Measurements from ENCODE around the gene DUSP12.
"Not testable (repeated sequence)": the region's sequence is repeated elsewhere in the genome, so short reads cannot be mapped to it uniquely, and the experiment has no call there.

DUSP12 gene

GRCh38 chr1:161737625-161738024 lies 12.0 kb upstream of the DUSP12 start:
- H3K36me3 Mint-ChIP-seq = no peaks in the 10 kb centered on the region
- H3K27me3 Mint-ChIP-seq = no peaks in the 10 kb centered on the region
- H3K9me3 Mint-ChIP-seq = no peaks in the 10 kb centered on the region
- H3K27ac Mint-ChIP-seq = peak overlapping the region; percentile 94
- ATAC-seq = no peak
- H3K4me3 Mint-ChIP-seq = no peak overlapping the region
- peaks cover 51% of the 10 kb centered on the region for H3K4me1 Mint-ChIP-seq

DNA sequence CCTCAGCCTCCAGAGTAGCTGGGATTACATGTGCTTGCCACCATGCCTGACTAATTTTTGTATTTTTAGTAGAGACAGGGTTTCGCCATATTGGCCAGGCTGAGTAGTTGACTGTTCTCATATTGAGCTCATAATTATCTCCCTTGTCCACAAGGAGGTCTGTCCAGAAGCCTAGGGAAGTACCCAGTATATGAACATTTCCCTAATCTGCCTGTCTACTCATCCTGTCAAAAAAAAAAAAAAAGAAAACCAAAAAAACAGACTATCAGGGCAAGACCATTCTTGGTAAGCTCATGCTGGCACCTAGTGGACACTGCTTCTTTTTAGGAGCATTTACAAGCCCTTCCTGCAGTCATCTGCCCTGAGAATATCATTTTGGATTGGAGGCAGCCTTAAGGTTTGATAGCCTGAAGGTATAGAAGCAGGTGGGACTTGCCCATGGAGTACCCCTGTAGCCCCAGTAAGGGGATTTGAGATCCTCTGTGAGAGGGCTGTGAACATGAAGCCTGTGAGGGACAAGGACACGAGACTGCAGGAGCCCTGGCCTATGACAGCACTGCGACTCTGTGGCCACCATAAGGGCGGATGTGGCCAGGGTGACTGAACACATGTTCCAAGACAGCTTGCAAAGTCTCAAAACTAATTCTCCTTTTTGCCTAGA lies 10.8 kb upstream of the DUSP12 start:
- Mint-ChIP-seq H3K27me3 (no peaks in the 10 kb centered on the region), H3K36me3 (no peaks in the 10 kb centered on the region), H3K4me1 (peaks cover 55% of the 10 kb centered on the region), H3K9me3 (no peaks in the 10 kb centered on the region), H3K27ac (peak overlapping the region; percentile 94), H3K4me3 (peak overlapping the region; percentile 40)
- peak; percentile 91 for ATAC-seq

- peak overlapping the region; percentile 40 for H3K4me3 Mint-ChIP-seq
- ATAC-seq = peak; percentile 82
- H3K36me3 Mint-ChIP-seq = no peaks in the 10 kb centered on the region
Observed at GRCh38 chr1:161739865-161740566, 9.6 kb upstream of the DUSP12 start.

GRCh38 chr1:161740921-161741320 lies 8.7 kb upstream of the DUSP12 start:
- Mint-ChIP-seq H3K4me3 (peak overlapping the region; percentile 20), H3K9me3 (no peaks in the 10 kb centered on the region), H3K27me3 (no peaks in the 10 kb centered on the region), H3K36me3 (no peaks in the 10 kb centered on the region), H3K4me1 (peaks cover 67% of the 10 kb centered on the region), H3K27ac (peak overlapping the region; percentile 94)
- ATAC-seq = no peak

More at GRCh38 chr1:161739865-161740566, 9.6 kb upstream of the DUSP12 start:
- Mint-ChIP-seq H3K4me1 (peaks cover 67% of the 10 kb centered on the region), H3K9me3 (no peaks in the 10 kb centered on the region), H3K27ac (peak overlapping the region; percentile 94), H3K27me3 (no peaks in the 10 kb centered on the region)

DNA sequence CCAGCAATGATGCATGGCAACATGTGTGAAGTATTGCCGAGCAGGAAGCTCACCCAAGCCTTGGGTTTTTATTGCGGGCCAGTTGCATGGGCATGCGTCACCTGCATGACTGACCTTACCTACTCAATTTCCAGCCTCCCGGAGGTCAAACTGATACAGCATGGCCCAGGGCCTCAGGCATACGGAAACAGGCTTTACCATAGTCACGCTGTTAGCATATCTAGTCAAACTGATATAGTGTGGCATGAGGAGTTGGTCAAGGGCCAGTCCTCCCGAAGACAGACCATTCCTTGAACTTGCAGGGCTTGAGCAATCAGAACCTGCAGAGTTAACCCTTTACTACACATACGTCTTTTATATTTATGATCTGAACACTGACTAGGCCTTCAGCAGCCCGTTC lies 6.4 kb upstream of the DUSP12 start:
- Mint-ChIP-seq H3K4me1 (peaks cover 68% of the 10 kb centered on the region), H3K27me3 (no peaks in the 10 kb centered on the region), H3K27ac (no peak overlapping the region), H3K4me3 (no peak overlapping the region), H3K36me3 (no peaks in the 10 kb centered on the region), H3K9me3 (no peaks in the 10 kb centered on the region)
- no peak for ATAC-seq

- Mint-ChIP-seq H3K4me3 (peak overlapping the region; percentile 46), H3K36me3 (no peaks in the 10 kb centered on the region), H3K9me3 (no peaks in the 10 kb centered on the region), H3K27ac (peak overlapping the region; percentile 43), H3K27me3 (no peaks in the 10 kb centered on the region), H3K4me1 (peaks cover 61% of the 10 kb centered on the region)
- peak; percentile 40 for ATAC-seq
Observed at GRCh38 chr1:161747801-161748200, 1.8 kb upstream of the DUSP12 start.

DNA sequence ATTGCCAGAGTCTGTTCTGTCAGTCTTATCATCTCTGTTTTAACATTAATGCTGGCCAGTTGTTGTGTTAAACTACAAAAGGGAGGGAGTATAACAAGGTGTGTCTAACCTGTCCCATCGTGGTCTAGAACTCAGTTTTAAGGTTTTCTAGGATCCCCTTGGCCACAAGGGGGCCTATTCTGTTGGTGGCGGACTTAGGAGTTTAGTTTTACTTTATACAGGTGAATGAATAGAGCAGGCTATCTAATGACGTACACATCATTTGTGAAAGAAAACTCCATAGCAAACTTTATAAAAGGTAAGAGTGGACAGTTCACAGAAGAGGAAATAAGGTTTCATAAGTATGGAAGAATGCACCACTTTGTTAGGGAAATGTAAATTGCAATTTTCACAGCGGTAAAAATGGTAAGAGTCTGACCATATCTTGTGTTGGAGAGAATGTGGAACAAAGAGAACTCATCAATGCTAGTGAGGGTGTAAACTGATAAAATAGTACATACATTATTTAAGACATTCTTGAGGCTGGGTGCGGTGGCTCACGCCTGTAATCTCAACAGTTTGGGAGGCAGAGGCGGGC lies 14.0 kb downstream of the DUSP12 start:
- H3K36me3 Mint-ChIP-seq = peaks cover 6% of the 10 kb centered on the region
- H3K9me3 Mint-ChIP-seq = no peaks in the 10 kb centered on the region
- H3K27ac Mint-ChIP-seq = peak overlapping the region; percentile 56
- peak; percentile 51 for ATAC-seq
- H3K27me3 Mint-ChIP-seq = no peaks in the 10 kb centered on the region
- peak overlapping the region; percentile 53 for H3K4me3 Mint-ChIP-seq
- peaks cover 39% of the 10 kb centered on the region for H3K4me1 Mint-ChIP-seq

GRCh38 chr1:161766102-161766981 lies 16.8 kb downstream of the DUSP12 start, which contains the start of gene ATF6:
TSS of gene ATF6 (plus strand) at chr1:161766320. CDS start at chr1:161766361, 41 bp downstream.
- H3K9me3 Mint-ChIP-seq = no peaks in the 10 kb centered on the region
- H3K27ac Mint-ChIP-seq = peak within 1 kb of the TSS; percentile 88
- peak; percentile 87 for ATAC-seq
- H3K4me1 Mint-ChIP-seq = peaks cover 47% of the 10 kb centered on the region
- no peaks in the 10 kb centered on the region for H3K36me3 Mint-ChIP-seq
- peak within 1 kb of the TSS; percentile 96 for H3K4me3 Mint-ChIP-seq
- no peaks in the 10 kb centered on the region for H3K27me3 Mint-ChIP-seq

GRCh38 chr1:161768461-161768860 lies 18.9 kb downstream of the DUSP12 start:
- Mint-ChIP-seq H3K9me3 (no peaks in the 10 kb centered on the region), H3K36me3 (no peaks in the 10 kb centered on the region), H3K27me3 (no peaks in the 10 kb centered on the region), H3K4me3 (no peak overlapping the region), H3K27ac (no peak overlapping the region), H3K4me1 (peaks cover 33% of the 10 kb centered on the region)
- no peak for ATAC-seq

DNA sequence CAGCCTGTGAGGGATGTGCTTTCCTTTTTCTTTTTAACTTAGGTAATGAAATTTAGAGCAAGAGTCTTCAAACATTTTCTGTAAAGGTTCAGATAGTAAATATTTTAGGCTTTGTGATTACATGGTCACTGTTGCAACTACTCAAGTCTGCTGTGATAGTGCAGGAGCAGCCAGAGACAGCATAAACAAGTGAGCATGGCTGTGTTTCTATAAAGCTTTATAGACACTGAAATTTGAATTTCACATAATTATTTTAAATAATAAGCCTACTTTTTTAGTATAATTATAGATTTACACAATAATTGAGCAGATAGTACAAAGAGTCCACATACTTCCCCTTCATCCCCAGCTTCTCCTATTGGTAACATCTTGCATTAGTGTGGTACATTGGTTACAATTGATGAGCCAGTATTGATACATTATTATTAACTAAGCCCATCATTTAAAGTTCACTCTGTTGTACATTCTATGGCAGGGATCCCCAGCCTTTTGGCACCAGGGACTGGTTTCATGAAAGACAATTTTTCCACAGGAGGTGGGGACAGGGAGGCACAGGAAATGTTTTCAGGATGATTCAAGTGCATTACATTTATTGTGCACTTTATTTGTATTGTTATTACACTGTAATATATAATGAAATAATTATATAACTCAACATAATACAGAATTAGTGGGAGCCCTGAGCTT lies 19.5 kb downstream of the DUSP12 start:
- Mint-ChIP-seq H3K27me3 (no peaks in the 10 kb centered on the region), H3K36me3 (no peaks in the 10 kb centered on the region), H3K27ac (no peak overlapping the region), H3K4me1 (peaks cover 26% of the 10 kb centered on the region), H3K9me3 (no peaks in the 10 kb centered on the region), H3K4me3 (no peak overlapping the region)
- ATAC-seq = no peak

GRCh38 chr1:161769673-161770045 lies 20.1 kb downstream of the DUSP12 start:
- H3K36me3 Mint-ChIP-seq, H3K27ac Mint-ChIP-seq, ATAC-seq, H3K27me3 Mint-ChIP-seq, H3K9me3 Mint-ChIP-seq, H3K4me3 Mint-ChIP-seq: not testable (repeated sequence)
- peaks cover 26% of the 10 kb centered on the region for H3K4me1 Mint-ChIP-seq

DNA sequence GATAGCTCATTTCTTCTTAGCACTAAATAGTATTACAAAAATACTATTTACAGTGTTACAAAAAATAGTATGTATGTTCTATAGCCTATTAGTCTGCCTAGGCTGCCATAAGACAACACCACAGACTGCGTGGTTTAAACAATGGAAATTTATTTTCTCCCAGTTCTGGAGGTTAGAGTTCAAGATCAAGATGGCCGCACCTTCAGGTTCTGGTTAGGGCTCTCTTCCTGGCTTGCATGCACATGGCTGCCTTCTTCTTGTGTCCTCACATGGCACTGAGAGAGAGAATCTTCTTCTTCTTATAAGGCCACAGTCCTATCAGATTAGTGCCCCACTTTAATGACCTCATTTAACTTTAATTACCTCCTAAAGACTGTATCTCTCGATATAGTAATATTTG lies 20.7 kb downstream of the DUSP12 start:
- no peak overlapping the region for H3K27ac Mint-ChIP-seq
- no peaks in the 10 kb centered on the region for H3K27me3 Mint-ChIP-seq
- no peaks in the 10 kb centered on the region for H3K9me3 Mint-ChIP-seq
- no peak overlapping the region for H3K4me3 Mint-ChIP-seq
- peaks cover 26% of the 10 kb centered on the region for H3K4me1 Mint-ChIP-seq
- H3K36me3 Mint-ChIP-seq = no peaks in the 10 kb centered on the region
- no peak for ATAC-seq

GRCh38 chr1:161771161-161771560 lies 21.6 kb downstream of the DUSP12 start:
- Mint-ChIP-seq H3K27ac (no peak overlapping the region), H3K36me3 (no peaks in the 10 kb centered on the region), H3K9me3 (no peaks in the 10 kb centered on the region), H3K4me3 (no peak overlapping the region), H3K27me3 (no peaks in the 10 kb centered on the region), H3K4me1 (peaks cover 26% of the 10 kb centered on the region)
- ATAC-seq = no peak

DNA sequence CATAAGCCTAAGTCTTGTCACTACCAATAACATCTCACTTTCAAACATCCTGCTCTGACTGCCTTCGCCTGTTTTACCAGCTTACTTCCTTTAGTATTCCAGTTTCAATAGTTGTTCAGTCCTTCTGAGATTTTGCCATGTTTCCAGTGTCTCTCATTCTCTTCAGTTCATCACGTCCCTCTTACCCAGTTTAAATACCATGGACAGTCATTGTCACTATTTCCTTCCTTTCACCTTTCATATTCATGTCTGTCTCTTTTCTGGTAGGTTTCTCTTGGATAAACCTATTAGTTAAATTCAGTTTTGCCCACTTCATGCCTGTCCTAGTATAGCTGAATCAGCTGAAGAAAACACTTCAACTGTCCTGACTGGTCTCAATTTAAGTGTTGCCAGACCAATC lies 22.4 kb downstream of the DUSP12 start:
- ATAC-seq = no peak
- H3K27me3 Mint-ChIP-seq = no peaks in the 10 kb centered on the region
- H3K27ac Mint-ChIP-seq = no peak overlapping the region
- H3K4me3 Mint-ChIP-seq = no peak overlapping the region
- H3K9me3 Mint-ChIP-seq = no peaks in the 10 kb centered on the region
- peaks cover 22% of the 10 kb centered on the region for H3K4me1 Mint-ChIP-seq
- H3K36me3 Mint-ChIP-seq = no peaks in the 10 kb centered on the region

Data from stimulated activated memory B cell treated with anti-CD40 and anti-IgM and Interleukin-4, amounts not matched to agents 10 μg/mL and 1 μg/mL and 100 μg/mL, for 72 hours (primary cell).